SKM-1 treated with dmso at 0.1 percent for 144 hours (cell line): Measurements from ENCODE around the gene PLEKHG1.

Experiments used
- DNase-seq: peaks from one replicate; lab custom pipeline; 2025; ENCODE audit not compliant: unreplicated experiment; lab: John Stamatoyannopoulos, UW

The PLEKHG1 gene

DNA sequence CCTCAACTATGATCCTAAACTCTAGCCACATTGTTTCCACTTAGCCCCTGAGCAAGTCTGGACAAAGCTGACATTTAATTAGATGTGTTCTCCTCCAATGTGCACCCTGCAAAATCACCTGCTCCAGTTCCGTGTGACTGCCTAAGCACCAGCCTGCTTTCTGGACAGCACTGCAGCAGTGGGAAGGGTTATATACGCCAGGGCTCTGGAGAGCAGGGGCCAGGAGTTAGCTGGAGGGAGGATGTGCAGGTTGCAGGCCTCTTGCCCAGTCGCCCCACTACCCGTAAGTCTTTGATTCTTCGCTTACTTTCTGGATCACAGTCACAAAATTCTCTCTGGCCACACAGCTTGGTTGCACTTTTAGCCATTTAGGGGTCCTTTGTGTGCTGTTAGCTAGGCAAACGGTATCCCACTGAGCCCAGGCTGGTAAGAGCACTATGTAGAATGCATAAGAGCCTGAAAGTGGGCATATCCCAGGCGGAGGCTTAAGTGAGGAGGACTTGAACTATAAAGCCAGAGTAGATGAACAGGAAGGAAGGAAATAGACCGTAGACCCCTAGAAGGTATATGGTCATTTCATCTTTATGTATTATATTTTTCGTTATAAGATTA lies 10.7 kb upstream of the PLEKHG1 start:
- DNase-seq, result no peak

GRCh38 chr6:150589852-150590251 lies 9.8 kb upstream of the PLEKHG1 start:
- no peak for DNase-seq

DNA sequence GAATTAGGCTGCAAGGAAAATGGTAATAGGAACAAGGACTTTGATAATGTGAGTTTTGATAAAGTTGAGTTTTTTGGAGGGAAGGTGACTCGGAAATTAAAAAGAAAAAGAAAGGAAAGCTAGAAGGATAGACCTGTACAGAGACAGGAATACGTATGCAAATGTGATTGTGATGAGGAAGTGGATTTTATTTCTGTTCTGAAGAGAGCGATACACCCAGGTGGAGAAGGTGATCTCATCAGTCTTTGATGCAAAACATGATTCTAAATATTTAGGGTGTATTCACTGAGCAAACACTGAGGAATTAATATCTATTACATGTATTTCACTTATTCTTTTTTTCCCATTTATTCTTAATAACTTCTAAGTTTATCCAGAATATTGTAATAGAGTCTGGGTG lies 9.2 kb upstream of the PLEKHG1 start:
- DNase-seq, result no peak

- no peak for DNase-seq
Measured at GRCh38 chr6:150592377-150592995, 7.2 kb upstream of the PLEKHG1 start.

- no peak for DNase-seq
Measured at GRCh38 chr6:150593119-150593518, 6.6 kb upstream of the PLEKHG1 start.

- no peak for DNase-seq
Measured at GRCh38 chr6:150596439-150596838, 3.2 kb upstream of the PLEKHG1 start.

DNA sequence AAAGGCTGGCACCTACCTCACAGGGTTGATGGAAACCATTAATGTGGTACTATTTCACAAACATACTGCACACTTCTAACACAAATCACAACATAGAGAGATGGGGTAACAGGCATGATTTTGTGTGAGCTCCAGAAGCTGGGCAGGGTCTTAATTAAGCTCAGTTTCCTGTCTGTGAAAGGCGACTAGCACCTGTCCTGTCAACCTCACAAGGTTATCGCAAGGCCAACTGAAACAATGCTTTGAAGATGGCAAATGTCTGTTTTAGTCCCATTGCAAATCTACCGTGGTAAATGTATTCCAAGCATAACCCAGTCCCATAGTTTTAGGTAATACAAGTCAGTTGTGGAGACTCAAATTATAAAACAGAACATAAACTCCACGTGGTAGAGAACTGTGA lies 1.3 kb upstream of the PLEKHG1 start:
- DNase-seq, result no peak

GRCh38 chr6:150598858-150599198 lies 857 bp upstream of the PLEKHG1 start:
- DNase-seq, result no peak

GRCh38 chr6:150600010-150600300 lies 270 bp downstream of the PLEKHG1 start:
- DNase-seq, result no peak

GRCh38 chr6:150600301-150601017 lies 774 bp downstream of the PLEKHG1 start:
- peak; percentile 35 for DNase-seq

DNA sequence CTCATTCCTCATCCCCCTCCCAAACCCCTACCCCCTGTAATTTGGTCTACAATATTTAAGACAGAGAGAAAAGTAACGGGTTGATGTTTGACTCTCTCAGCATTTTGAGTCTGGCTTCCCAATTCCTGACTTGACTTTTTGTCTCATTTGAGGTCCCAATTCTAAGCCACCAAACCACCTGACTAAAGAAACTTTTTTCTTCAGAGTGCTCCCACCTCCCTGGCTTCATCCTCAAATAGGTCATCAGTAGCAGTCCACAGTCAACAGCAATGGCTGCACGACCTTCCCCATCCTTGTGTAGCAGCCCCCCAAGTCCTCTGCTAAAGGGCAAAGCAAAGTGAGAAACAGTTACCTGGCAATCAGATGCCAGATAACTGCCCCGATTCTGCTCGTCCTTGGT lies 1.8 kb downstream of the PLEKHG1 start:
- no peak for DNase-seq

- DNase-seq, result no peak
Measured at GRCh38 chr6:150603176-150603575, 3.5 kb downstream of the PLEKHG1 start.

- no peak for DNase-seq
Measured at GRCh38 chr6:150604467-150604866, 4.8 kb downstream of the PLEKHG1 start.

GRCh38 chr6:150605333-150605732 lies 5.6 kb downstream of the PLEKHG1 start:
- DNase-seq, result no peak

- no peak for DNase-seq
Measured at GRCh38 chr6:150606168-150606591, 6.5 kb downstream of the PLEKHG1 start.

DNA sequence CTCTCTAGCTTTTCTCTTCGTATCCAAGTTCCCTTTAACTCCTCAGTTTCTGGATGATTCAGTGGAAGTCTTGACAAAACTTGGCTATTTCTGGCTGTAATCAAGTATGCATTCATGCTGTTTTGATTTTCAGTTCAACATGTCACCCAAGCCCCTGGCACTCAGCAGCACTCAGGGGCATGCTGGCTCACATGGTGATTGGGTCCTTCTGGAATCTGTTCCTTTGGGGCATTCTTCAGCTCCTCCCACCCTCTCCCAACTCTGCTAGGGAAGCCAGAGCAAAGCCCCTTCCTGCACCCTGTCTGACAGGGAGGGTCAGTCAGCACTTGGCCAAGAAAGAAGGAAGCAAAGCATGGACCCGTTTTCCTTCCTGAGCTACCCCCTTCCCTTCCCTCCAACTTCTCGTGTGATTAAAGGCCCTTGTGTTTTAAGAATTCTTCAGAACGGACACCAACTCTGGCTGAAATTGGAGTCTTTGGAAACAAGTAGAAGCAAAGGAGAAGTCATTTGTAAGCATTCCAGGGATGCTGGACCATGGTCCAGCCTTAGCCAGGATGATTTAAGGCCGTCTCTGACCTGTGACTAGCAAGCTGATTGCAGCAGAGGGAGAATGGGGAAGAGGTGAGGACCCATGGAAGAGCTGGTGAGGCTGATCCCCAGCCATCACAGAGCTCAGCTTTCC lies 7.1 kb downstream of the PLEKHG1 start:
- DNase-seq, result no peak

GRCh38 chr6:150607329-150607650 lies 7.6 kb downstream of the PLEKHG1 start:
- no peak for DNase-seq

DNA sequence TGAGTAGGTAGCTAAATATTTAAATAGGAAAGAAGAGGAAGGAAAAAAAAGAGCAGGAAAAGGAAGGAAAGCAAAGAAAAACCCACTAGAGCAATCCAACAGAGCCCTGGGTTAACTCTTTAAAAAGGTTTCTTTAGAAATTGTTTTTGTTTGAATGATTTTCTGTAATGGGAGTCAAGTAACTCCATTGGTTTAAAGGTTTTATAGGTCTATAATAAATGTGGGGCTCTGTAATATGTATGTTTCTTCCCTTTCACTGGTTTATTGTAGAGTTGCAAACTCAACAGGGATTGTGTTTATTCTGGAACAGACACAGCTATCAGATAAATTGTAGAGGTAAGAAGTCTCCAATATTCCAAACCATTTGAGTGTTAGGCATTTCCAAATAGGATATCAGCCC lies 10.9 kb downstream of the PLEKHG1 start:
- DNase-seq, result no peak

DNA sequence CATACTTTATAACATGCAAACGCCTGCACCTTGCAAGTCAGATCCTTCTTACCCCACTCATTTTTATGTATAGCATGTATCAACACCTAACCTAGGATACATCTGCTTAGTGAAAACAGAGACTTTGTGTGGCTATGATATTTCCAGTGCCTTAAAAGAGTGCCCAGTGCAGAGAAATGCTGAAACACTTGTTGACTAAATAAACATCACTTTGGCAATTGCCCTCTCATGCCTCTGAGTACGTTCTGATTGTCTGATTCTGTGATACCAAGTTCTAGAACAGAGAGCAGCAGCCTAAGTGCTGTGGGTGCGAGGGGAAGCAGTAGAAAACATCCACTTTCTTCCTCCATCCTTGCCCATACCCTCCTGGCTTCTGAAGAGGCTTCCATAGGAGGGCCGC lies 13.6 kb downstream of the PLEKHG1 start:
- DNase-seq, result no peak

DNA sequence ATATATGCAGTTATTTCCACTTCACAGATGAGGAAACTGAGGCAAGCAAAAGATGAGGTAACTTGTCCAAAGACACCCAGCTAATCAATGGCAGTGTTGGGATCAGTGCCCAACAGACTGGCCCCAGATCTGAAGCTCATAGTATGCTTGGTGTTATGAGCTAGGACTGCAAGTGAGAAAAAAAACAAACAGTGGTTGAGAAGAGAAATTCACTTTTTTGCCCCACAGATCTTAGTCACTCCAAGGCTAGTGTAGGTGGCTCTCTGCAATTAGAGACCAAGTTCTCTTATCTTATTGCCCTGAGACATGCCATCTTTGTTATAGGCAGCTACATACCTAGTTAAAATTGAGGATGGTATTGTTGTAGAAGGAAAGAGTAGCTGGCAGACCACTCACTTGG lies 16.3 kb downstream of the PLEKHG1 start:
- no peak for DNase-seq

DNA sequence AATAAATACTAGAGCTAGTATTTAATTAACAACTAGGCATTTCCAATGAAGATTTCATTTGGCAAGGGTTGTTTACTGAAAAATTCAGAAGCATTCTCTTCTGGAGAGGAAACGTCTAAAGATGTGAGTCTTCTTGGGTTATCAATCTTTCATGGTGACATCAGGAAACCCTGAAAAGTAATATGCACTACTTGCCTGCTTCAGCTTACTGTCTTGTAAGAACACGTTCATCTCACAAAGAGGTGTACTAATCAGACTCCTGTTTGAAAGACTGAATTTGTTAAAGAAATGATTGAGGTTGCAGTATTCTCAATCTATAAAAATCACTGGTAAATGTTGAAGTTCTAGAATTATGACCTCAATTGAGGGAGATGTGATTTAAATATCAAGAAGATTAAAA lies 16.9 kb downstream of the PLEKHG1 start:
- no peak for DNase-seq

- DNase-seq, result no peak
Measured at GRCh38 chr6:150617062-150617461, 17.4 kb downstream of the PLEKHG1 start.
